HG02571 (cell line): Measurements from ENCODE around the gene MTX3.

Source experiments
- ATAC-seq: cut with Tn5 transposase; IDR thresholded peaks from one replicate; pipeline ENCODE4 v1.9.1; 2021; ENCODE audit warnings: mild to moderate bottlenecking, moderate library complexity; ENCODE audit not compliant: unreplicated experiment

Gene MTX3

GRCh38 chr5:79983618-79984017 lies 7.4 kb downstream of the MTX3 start:
- ATAC-seq: no peak

GRCh38 chr5:79982136-79982535 lies 8.9 kb downstream of the MTX3 start:
- ATAC-seq: no peak

- ATAC-seq: no peak
Measured at GRCh38 chr5:79976759-79977515, 14.1 kb downstream of the MTX3 start.

GRCh38 chr5:79975422-79975821 lies 15.6 kb downstream of the MTX3 start:
- ATAC-seq: no peak

- no peak for ATAC-seq
Measured at GRCh38 chr5:79974886-79975285, 16.2 kb downstream of the MTX3 start.

- ATAC-seq: no peak
Measured at GRCh38 chr5:79973996-79974395, 17.1 kb downstream of the MTX3 start.

- ATAC-seq: no peak
Measured at GRCh38 chr5:79973511-79973910, 17.6 kb downstream of the MTX3 start.

GRCh38 chr5:79971156-79971555 lies 19.9 kb downstream of the MTX3 start:
- ATAC-seq: no peak

- no peak for ATAC-seq
Measured at GRCh38 chr5:79966448-79966847, 24.6 kb downstream of the MTX3 start.

GRCh38 chr5:79964136-79964535 lies 26.9 kb downstream of the MTX3 start:
- no peak for ATAC-seq

GRCh38 chr5:79963261-79964061 lies 27.6 kb downstream of the MTX3 start:
- ATAC-seq: no peak

- ATAC-seq: no peak
Measured at GRCh38 chr5:79962575-79963222, 28.4 kb downstream of the MTX3 start.

GRCh38 chr5:79961716-79962574 lies 29.1 kb downstream of the MTX3 start:
- no peak for ATAC-seq

GRCh38 chr5:79959407-79959806 lies 31.7 kb downstream of the MTX3 start:
- ATAC-seq: no peak

GRCh38 chr5:79955941-79956670 lies 35.0 kb downstream of the MTX3 start:
- ATAC-seq: no peak

- no peak for ATAC-seq
Measured at GRCh38 chr5:79955356-79955895, 35.6 kb downstream of the MTX3 start.

- no peak for ATAC-seq
Measured at GRCh38 chr5:79954620-79955019, 36.4 kb downstream of the MTX3 start.

- ATAC-seq: no peak
Measured at GRCh38 chr5:79947567-79947966, 43.5 kb downstream of the MTX3 start.

- ATAC-seq: no peak
Measured at GRCh38 chr5:79938468-79938867, 52.6 kb downstream of the MTX3 start.

GRCh38 chr5:79936646-79937216 lies 54.3 kb downstream of the MTX3 start:
- ATAC-seq: no peak
